AG09309 (cell line): ENCODE measurements around the gene MYO1B.

ENCODE experiments used
- DNase-seq: peaks from one replicate; pipeline ENCODE4 v3.0.0-alpha.2; 2010; ENCODE audit warnings: low read depth
- H3K4me3 ChIP-seq: 2 replicates; pipeline ENCODE4 v1.5.1; 2011; ENCODE audit warnings: mild to moderate bottlenecking, low read depth, low read length, moderate library complexity; ENCODE audit not compliant: control insufficient read depth
- TF ChIP-seq, protein P1 (sequence below): IDR thresholded peaks from 2 replicates; pipeline ENCODE4 v1.5.1; 2011; ENCODE audit warnings: mild to moderate bottlenecking, low read depth, low read length, inconsistent platforms; ENCODE audit not compliant: insufficient read depth, control insufficient read depth; ENCODE audit errors: missing control alignments

MYO1B gene

DNA sequence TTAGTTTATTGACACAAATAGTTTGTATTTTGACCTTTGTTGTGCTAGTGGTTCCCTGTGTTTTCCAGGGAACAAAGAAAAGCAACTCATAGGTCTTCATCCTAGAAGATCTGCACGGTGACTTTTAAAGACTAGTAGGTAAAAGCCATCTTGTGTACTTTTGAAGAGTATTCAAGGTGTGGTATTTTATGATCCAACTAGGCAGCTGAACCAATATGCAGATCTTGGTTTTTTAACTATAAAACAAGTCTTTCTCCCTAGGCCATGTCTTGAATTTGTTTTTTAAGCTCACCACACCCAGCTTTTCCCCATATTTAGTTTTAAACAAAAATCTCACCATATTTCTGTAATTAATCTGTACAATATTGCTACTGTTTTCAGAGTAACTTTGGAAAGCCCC lies 30.0 kb upstream of the MYO1B start:
- no peak overlapping the region for H3K4me3 ChIP-seq
- TF ChIP-seq, protein P1, sequence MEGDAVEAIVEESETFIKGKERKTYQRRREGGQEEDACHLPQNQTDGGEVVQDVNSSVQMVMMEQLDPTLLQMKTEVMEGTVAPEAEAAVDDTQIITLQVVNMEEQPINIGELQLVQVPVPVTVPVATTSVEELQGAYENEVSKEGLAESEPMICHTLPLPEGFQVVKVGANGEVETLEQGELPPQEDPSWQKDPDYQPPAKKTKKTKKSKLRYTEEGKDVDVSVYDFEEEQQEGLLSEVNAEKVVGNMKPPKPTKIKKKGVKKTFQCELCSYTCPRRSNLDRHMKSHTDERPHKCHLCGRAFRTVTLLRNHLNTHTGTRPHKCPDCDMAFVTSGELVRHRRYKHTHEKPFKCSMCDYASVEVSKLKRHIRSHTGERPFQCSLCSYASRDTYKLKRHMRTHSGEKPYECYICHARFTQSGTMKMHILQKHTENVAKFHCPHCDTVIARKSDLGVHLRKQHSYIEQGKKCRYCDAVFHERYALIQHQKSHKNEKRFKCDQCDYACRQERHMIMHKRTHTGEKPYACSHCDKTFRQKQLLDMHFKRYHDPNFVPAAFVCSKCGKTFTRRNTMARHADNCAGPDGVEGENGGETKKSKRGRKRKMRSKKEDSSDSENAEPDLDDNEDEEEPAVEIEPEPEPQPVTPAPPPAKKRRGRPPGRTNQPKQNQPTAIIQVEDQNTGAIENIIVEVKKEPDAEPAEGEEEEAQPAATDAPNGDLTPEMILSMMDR, result no peak
- no peak for DNase-seq

DNA sequence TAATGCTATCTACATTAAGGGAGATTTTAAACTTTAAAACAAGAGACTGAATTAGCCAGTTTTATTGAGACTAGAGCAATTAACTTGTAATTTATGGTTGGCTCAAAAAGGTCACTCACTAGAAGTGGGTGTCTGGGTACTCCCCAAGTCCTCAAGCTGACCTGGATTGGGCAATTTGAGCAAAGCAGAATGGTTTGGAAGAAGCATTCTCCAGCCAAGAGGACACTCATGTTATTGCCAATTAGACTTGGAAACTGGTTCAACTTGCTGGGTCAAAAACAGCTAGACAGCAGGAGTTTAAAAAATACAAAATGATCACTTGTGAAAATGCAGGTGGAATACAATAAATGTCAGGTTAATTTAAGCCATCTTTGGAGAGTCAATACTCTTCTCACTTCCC lies 29.5 kb upstream of the MYO1B start:
- DNase-seq, result no peak
- TF ChIP-seq, protein P1, result no peak
- no peak overlapping the region for H3K4me3 ChIP-seq

DNA sequence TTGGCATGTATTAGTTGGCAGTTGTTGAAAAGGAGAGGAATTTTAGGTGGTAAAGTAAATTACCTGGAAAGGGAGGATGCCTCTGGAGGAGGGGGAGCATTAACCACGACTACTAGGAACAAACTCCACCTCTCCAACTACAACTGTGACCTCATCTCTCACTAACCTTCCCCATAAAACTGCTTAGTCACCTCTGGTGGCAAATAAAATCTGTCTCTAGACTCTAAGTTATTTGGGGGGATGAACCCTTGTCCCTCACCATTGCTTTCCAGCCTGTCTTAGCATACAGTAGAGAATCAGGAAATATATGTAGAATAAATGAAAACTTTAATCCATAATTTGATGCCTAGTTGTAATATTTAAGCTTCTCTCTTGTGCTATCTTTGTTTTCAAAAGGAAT lies 27.6 kb upstream of the MYO1B start:
- no peak for DNase-seq
- TF ChIP-seq, protein P1, result no peak
- H3K4me3 ChIP-seq, result no peak overlapping the region

DNA sequence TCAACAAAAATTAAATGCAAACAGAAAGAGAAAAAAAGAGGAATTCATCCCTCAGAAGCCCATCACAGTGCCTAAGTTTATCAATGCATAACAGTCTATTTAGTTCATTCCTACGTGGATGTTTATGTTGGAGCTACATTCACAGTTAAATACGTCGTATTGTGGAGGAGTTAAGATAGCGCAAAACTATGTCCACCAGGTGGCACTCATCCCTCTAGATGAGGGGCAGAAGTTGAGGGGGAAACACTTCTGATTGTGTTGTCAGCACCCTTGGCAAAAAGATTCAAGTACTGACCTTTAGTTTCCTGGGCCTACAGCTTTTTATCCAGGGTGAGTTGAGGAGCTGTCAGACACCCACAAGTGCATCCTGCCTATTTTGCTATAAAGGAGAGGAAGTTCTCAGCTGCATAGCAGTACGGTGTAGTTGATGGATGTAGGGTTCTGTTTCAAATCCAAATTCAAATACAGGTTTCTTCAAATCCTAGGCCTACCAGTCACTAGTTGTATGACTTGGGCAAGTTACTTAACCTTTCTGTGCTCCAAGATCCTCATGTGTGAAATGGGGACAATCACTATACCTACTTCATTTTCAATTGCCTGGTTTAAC lies 26.8 kb upstream of the MYO1B start:
- TF ChIP-seq, protein P1, result peak; percentile 47
- no peak for DNase-seq
- no peak overlapping the region for H3K4me3 ChIP-seq

DNA sequence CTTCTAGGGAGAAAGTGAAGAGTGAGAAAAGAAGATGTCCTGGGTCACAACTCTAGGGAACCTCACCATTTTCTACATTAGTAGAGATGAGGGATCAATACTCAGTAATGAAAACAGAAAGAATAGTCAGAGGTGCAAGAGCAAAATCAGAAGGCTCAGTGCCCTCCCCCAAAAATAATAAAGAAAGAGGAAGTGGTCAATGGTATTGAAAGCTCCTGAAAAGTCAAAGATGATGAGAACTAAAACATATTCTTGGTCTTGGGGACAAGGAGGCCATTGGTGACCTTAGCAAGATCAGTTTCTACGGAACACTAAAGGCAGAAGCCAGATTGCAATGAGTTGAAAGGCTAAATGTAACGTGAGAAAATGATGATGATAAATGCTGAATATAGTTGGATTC lies 24.5 kb upstream of the MYO1B start:
- TF ChIP-seq, protein P1, result no peak
- no peak overlapping the region for H3K4me3 ChIP-seq
- no peak for DNase-seq

DNA sequence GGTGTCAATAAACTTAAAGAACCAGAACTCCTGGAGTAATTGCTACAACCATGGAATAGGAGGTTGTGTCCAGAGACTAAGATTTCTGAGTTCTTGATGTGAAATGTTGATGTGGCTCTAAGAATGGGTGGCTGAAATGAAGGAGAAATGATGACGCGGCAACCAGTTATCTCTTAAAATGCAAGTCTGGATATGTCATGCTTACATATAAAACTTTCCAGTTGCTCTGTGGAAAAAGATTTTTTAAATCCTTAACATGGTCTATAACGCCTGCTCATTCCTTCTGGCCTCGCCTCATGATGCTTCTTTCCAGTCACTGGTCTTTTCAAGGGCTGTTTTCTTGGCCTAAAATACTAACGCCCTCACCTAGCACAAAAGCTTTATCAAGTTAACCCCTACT lies 23.5 kb upstream of the MYO1B start:
- no peak overlapping the region for H3K4me3 ChIP-seq
- TF ChIP-seq, protein P1, result no peak
- no peak for DNase-seq

DNA sequence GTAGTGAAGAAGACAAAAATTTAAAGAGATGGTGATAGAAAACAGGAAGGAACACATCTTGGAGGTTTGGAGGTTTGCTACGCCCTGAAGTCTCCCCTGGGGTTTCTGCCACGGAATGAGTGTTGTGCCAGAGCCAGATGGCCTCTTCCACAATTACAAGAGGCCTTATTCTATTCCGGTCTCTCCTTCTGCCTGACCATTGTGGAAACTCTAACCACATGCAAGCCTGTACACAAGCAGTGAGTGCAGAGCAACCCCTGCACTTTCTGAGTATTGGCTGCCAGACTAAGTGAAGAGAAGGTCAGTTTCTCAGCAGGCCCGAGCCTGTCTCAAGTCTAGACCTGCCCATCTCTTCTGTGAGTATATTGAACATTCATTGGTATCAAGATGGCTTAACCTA lies 22.7 kb upstream of the MYO1B start:
- no peak overlapping the region for H3K4me3 ChIP-seq
- DNase-seq, result no peak
- TF ChIP-seq, protein P1, result no peak
